SK-N-SH (cell line): ENCODE results near the gene GRIN1. TPM values are rescaled to one million over a fixed set of nuclear protein-coding genes. Genes with fewer than 3 reads are reported as not detected.

ENCODE experiments used
- CTCF ChIA-PET: fragments of 300-600, 350-600 bp; formaldehyde crosslinking; extraction: SDS; loops from one replicate; lab custom pipeline; 2021; lab: Yijun Ruan, JAX
- POLR2A ChIA-PET: fragments of 350-600 bp; sonication (Branson Sonifier 250); formaldehyde crosslinking; extraction: SDS; loops from one replicate; lab custom pipeline; 2020; ENCODE audit warnings: antibody characterized with exemption, inconsistent platforms; lab: Yijun Ruan, JAX
- DNase-seq: peaks from one replicate; pipeline ENCODE4 v3.0.0; 2012
- H2AFZ ChIP-seq: fragments of 200-600 bp; sonication (generic); 2 replicates; pipeline ENCODE4 v1.8.1; 2016; ENCODE audit warnings: antibody characterized with exemption, mild to moderate bottlenecking, low read depth
- H3F3A ChIP-seq: fragments of 200-600 bp; sonication (generic); replicated peaks from 2 replicates; pipeline ENCODE3; 2016; ENCODE audit warnings: antibody characterized with exemption, mild to moderate bottlenecking; ENCODE audit not compliant: insufficient read depth
- H3K27ac ChIP-seq, 2 experiments: fragments of 200-500 bp in 1 of 2; fragments of 200-600 bp in 1 of 2; sonication (Bioruptor generic) in 1 of 2; sonication (generic), shearing (Covaris generic) in 1 of 2; 2 replicates each; pipeline versions ENCODE4 v1.5.1 to v1.6.1; 2014 to 2016; ENCODE audit warnings: low read depth in 2 of 2, inconsistent platforms in 1 of 2, low read length in 1 of 2, mild to moderate bottlenecking in 1 of 2, mixed read lengths in 1 of 2
- H3K27me3 ChIP-seq: fragments of 200-600 bp; sonication (generic), shearing (Covaris generic); 2 replicates; pipeline ENCODE4 v1.6.1; 2016; ENCODE audit warnings: mixed run types; ENCODE audit not compliant: insufficient read depth
- H3K36me3 ChIP-seq, 2 experiments: fragments of 200-500 bp in 1 of 2; fragments of 200-600 bp in 1 of 2; sonication (Bioruptor generic) in 1 of 2; sonication (generic) in 1 of 2; replicated peaks in 1 of 2; 2 replicates each; pipeline versions ENCODE3 to v1.5.1; 2014 to 2016; ENCODE audit warnings: low read length in 1 of 2, mild to moderate bottlenecking in 1 of 2; ENCODE audit not compliant: insufficient read depth in 2 of 2, control insufficient read depth in 1 of 2
- H3K4me1 ChIP-seq, 2 experiments: fragments of 200-500 bp in 1 of 2; fragments of 200-600 bp in 1 of 2; sonication (Bioruptor generic) in 1 of 2; sonication (generic), shearing (Covaris generic) in 1 of 2; 2 replicates each; pipeline versions ENCODE4 v1.5.1 to v1.6.1; 2014 to 2016; ENCODE audit warnings: low read depth in 1 of 2, low read length in 1 of 2, mixed run types in 1 of 2; ENCODE audit not compliant: insufficient read depth in 2 of 2, control insufficient read depth in 1 of 2
- H3K4me2 ChIP-seq: fragments of 200-600 bp; sonication (generic), shearing (Covaris generic); 2 replicates; pipeline ENCODE4 v1.6.1; 2017; ENCODE audit warnings: mixed run types
- H3K4me3 ChIP-seq, 2 experiments: fragments of 200-500 bp in 1 of 2; fragments of 200-600 bp in 1 of 2; sonication (Bioruptor generic) in 1 of 2; sonication (generic), shearing (Covaris generic) in 1 of 2; 2 replicates each; pipeline versions ENCODE4 v1.5.1 to v1.8.1; 2014 to 2016; ENCODE audit warnings: low read depth in 2 of 2, inconsistent platforms in 1 of 2, low read length in 1 of 2, mild to moderate bottlenecking in 1 of 2, mixed read lengths in 1 of 2, moderate library complexity in 1 of 2
- H3K79me2 ChIP-seq: fragments of 200-600 bp; sonication (generic); 2 replicates; pipeline ENCODE4 v1.8.1; 2017; ENCODE audit warnings: mild to moderate bottlenecking; ENCODE audit not compliant: insufficient read depth
- H3K9ac ChIP-seq: fragments of 200-600 bp; sonication (generic); 2 replicates; pipeline ENCODE4 v1.6.1; 2017; ENCODE audit warnings: mixed run types
- H3K9me2 ChIP-seq: fragments of 200-600 bp; sonication (generic); 2 replicates; pipeline ENCODE4 v1.6.1; 2017; ENCODE audit warnings: mixed run types
- H3K9me3 ChIP-seq: fragments of 200-600 bp; sonication (generic); 2 replicates; pipeline ENCODE4 v1.6.1; 2017; ENCODE audit warnings: mixed run types, mild to moderate bottlenecking, moderate library complexity
- H4K20me1 ChIP-seq: fragments of 200-600 bp; sonication (generic); 2 replicates; pipeline ENCODE4 v1.6.1; 2017; ENCODE audit warnings: mild to moderate bottlenecking, mixed run types; ENCODE audit not compliant: insufficient read depth
- MXI1 ChIP-seq: IDR thresholded peaks from 2 replicates; pipeline ENCODE4 v1.6.1; 2012; ENCODE audit warnings: mild to moderate bottlenecking, low read depth, low read length, improper control_type of control experiment
- NRF1 ChIP-seq: IDR thresholded peaks from 2 replicates; pipeline ENCODE4 v1.6.1; 2012; ENCODE audit warnings: low read depth, mild to moderate bottlenecking, low read length
- TCF12 ChIP-seq: IDR thresholded peaks from 2 replicates; pipeline ENCODE4 v1.4.0; 2012
- YY1 ChIP-seq: IDR thresholded peaks from 2 replicates; pipeline ENCODE4 v1.4.0; 2012; ENCODE audit warnings: low read depth, mild to moderate bottlenecking
- WGBS: methylation state at CpG from one replicate; pipeline ENCODE4 v1.1.6; 2017; ENCODE audit warnings: low lambda C conversion rate; 5-methylcytosine and 5-hydroxymethylcytosine counted together
- polyA plus RNA-seq, 3 experiments: library from polyadenylated mRNA; depleted of rRNA; stranded (reverse); fragments of >200 nt; gene quantifications; 2 replicates each; pipeline ENCODE4 v1.2.3, GENCODE V29; 2012
- TF ChIP-seq, protein P1 (sequence below): IDR thresholded peaks from 2 replicates; pipeline ENCODE4 v1.4.0; 2012; ENCODE audit warnings: low read depth

GRIN1 gene
- polyA plus RNA-seq, 1 of the 3 experiments (the other 2 are of a cell fraction): not detected

DNA sequence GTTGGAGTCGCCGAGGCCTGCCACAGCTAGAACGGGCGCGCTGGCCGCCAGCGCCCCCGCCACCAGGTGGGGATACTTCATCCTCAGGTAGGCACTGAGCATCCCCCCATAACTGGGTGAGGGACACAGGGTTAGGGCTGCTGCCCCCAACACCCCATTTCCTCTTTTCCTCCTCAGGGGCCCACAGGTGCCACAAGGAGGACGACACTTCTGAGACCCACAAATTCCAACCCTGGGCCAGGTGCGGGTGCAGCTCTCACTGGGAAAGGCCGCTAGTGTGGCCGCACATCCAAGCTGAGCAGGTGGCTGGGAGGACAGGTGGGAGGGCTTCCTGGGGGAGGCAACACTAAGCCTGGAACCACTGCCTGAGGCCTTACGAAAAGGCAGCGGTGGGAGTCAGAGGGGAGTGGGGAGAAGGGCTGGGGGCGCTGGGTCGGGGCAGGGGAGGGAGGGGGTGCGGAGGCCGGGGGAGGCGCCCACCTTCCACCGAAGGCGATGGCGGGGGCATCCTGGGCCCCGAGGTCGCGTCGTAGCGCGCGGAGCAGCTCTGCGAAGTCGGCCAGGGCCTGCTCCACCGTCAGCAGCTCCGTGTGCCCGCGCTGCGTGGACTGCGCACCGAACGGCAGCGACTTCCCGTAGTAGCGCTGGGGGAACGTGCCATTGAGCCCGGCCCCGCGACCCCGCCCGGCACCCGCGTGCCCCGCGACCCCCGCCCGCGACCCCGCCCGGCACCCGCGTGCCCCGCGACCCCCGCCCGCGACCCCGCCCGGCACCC, 25.4 kb upstream of the GRIN1 start:
- CTCF ChIA-PET: interaction anchor here (1.4 to 4.4 kb wide), 4 partner anchors 17 to 123 kb away, joined by 3 to 27 read pairs (median 6); partner anchors contain the start of gene RNF224
- Histone ChIP-seq H3K9ac (no peak overlapping the region), H3K4me3 (peak overlapping the region in 1 of 2 experiments; percentile 39; a peak in 2 of 4 replicates)
- WGBS: 73% methylated on average over 24 of the region's 66 CpGs
- TF ChIP-seq NRF1 (no peak), TCF12 (no peak), MXI1 (no peak)
- TF ChIP-seq, protein P1, sequence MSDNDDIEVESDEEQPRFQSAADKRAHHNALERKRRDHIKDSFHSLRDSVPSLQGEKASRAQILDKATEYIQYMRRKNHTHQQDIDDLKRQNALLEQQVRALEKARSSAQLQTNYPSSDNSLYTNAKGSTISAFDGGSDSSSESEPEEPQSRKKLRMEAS: 0 out of 2 replicates have a peak, but pooled peaks have one; percentile 5
- TF ChIP-seq, all 33 proteins: peak for 1
- Histone ChIP-seq H3K27me3 (no peaks in the 10 kb centered on the region), H3K4me1 (peaks cover 0 to 10% of the 10 kb centered on the region in 2 experiments; a peak in 1 of 4 replicates), H2AFZ (no peak overlapping the region), H3K79me2 (no peaks in the 10 kb centered on the region), H3K4me2 (no peak overlapping the region; the same call in 1 of the 2 replicates), H3K9me3 (no peaks in the 10 kb centered on the region), H4K20me1 (no peaks in the 10 kb centered on the region), H3K27ac (no peak overlapping the region), H3K36me3 (peaks cover 0 to 37% of the 10 kb centered on the region in 2 experiments), H3K9me2 (no peaks in the 10 kb centered on the region), H3F3A (no peaks in the 10 kb centered on the region)
- POLR2A ChIA-PET: interaction anchor here (0.6 to 1.6 kb wide), 3 partner anchors 16 to 127 kb away, joined by 3 to 7 read pairs (median 4); partner anchors contain the start of gene TUBB4B
- DNase-seq: peak; percentile 76

DNA sequence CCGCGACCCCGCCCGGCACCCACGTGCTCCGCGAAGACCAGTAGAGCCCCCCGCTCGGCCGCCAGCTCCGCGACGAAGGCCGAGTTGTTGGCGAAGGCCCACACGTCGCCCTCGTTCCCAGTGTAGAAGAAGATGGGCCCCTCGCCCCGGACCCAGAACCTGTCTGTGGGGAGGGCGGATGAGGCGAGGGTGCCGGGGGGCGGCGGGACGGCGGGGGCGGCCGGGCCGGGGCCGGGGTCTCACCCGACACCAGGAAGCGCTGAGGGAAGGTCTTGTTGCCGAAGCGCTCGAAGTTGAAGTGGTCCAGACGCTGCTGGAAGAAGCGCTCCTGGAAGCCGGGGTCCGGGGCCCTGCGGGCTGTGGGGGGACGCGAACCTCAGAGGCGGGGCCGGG, 24.7 kb upstream of the GRIN1 start:
- no peaks in the 10 kb centered on the region for H3K27me3 ChIP-seq
- ChIA-PET POLR2A (interaction anchor here (0.9 to 1.6 kb wide), 3 partner anchors 16 to 127 kb away, joined by 3 to 7 read pairs (median 4); partner anchors contain the start of gene TUBB4B), CTCF (interaction anchor here (1.4 to 4.4 kb wide), 5 partner anchors 63 to 122 kb away, joined by 3 to 27 read pairs (median 8); partner anchors contain the start of genes NPDC1 and RNF224)
- H3K4me3 ChIP-seq: peak overlapping the region; percentile 58 to 65
- H3K9me3 ChIP-seq: no peaks in the 10 kb centered on the region
- no peak overlapping the region for H2AFZ ChIP-seq
- TF ChIP-seq, protein P1: 0 out of 2 replicates have a peak, but pooled peaks have one; percentile 8
- TF ChIP-seq YY1: no peak
- peaks cover 0 to 30% of the 10 kb centered on the region in 2 experiments for H3K36me3 ChIP-seq
- peak overlapping the region; percentile 94 for H3K4me2 ChIP-seq
- peak overlapping the region in 1 of 2 experiments; percentile 2; a peak in 1 of 4 replicates for H3K27ac ChIP-seq
- no peaks in the 10 kb centered on the region for H3F3A ChIP-seq
- no peaks in the 10 kb centered on the region for H3K79me2 ChIP-seq
- peak overlapping the region; percentile 57 for H3K9ac ChIP-seq
- H3K9me2 ChIP-seq: no peaks in the 10 kb centered on the region
- DNase-seq: peak; percentile 76
- peaks cover 0 to 10% of the 10 kb centered on the region in 2 experiments; a peak in 1 of 4 replicates for H3K4me1 ChIP-seq
- no peaks in the 10 kb centered on the region for H4K20me1 ChIP-seq
- WGBS: no CpG with 5 or more reads among the region's 45 CpGs
